Measurements from ENCODE around the gene ITM2C.
A peak's percentile ranks its signal among the peaks of the same experiment; 100 is the strongest.

The ITM2C gene

GRCh38 chr2:230863442-230864121, 1.2 kb upstream of the ITM2C start:
- H3K9me3 ChIP-seq (ENCODE audit: low read depth, low read length): no peaks in the 10 kb centered on the region
- TF ChIP-seq EZH2 (IDR thresholded peaks at IDR 0.05) (no peak), POLR2AphosphoS5 (IDR thresholded peaks at IDR 0.05; ENCODE audit: borderline replicate concordance, low read depth, low read length) (no peak), FOXP2 (optimal IDR thresholded peaks at IDR 0.05; ENCODE audit: control extremely low read depth, extremely low read length, insufficient read depth) (no peak)
- H3K4me3 ChIP-seq: no peak overlapping the region
- DNase-seq (ENCODE audit: low read depth, low spot score): no peak
- H3K36me3 ChIP-seq (ENCODE audit: insufficient read depth, low read length): no peaks in the 10 kb centered on the region
- no peak overlapping the region for H3K9ac ChIP-seq (ENCODE audit: insufficient read length)
- H3K27ac ChIP-seq: no peak overlapping the region

DNA sequence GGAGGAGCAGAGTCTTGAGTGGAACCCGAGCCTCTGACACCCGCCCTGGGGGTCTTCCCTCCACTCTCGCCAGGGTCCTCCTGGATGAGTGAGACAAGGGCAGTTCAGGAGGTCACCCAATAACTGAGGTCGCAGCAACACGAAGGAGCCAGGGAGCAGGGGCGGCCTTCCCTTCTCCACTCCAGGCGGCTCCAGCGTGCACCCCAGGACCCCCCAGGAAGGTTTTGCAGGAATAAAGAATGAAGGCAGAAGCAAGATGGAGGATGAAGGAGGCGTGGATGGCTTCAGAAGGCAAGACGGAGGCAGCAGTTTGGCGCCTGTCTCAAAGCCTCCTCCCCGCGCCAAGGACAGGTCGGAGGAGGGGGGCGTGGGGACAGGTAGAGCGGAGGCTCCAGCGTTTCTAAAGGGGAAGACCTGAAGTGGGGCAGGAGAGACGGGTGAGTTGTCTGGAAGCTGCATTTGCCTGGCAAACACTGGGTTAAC, 579 bp upstream of the ITM2C start:
- TF ChIP-seq EZH2 (IDR thresholded peaks at IDR 0.05) (no peak), FOXP2 (optimal IDR thresholded peaks at IDR 0.05; ENCODE audit: control extremely low read depth, extremely low read length, insufficient read depth) (no peak), POLR2AphosphoS5 (IDR thresholded peaks at IDR 0.05; ENCODE audit: borderline replicate concordance, low read depth, low read length) (no peak)
- Histone ChIP-seq H3K9me3 (ENCODE audit: low read depth, low read length) (no peaks in the 10 kb centered on the region), H3K4me3 (peak overlapping the region; percentile 99), H3K9ac (ENCODE audit: insufficient read length) (no peak overlapping the region), H3K36me3 (ENCODE audit: insufficient read depth, low read length) (no peaks in the 10 kb centered on the region), H3K27ac (no peak overlapping the region)
- no peak for DNase-seq (ENCODE audit: low read depth, low spot score)

DNA sequence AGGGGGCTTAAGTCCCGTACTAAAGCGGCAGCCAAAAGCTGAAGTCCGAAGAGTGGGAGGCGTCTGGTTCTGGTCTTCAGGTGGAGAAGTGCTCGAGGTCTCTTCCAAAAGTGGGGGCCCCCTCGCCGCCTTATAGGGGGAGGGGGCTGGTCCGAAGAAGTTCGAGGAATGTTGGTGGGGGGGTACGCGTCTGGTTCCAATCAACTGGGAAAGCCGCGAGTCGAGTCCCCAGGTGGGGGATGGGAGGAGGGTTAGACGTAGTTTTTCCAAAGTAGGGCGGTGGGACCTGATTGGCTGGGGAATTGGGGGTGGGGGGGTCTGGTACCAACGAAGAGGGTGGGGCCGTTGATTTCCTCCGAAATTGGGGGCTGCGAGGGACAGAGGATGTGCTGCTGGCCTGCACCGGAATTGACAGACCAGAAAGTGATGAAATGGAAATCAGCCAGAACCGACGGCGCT, 594 bp downstream of the ITM2C start:
- Histone ChIP-seq H3K36me3 (ENCODE audit: insufficient read depth, low read length) (no peaks in the 10 kb centered on the region), H3K4me3 (peak overlapping the region; percentile 99), H3K9ac (ENCODE audit: insufficient read length) (peak overlapping the region; percentile 84), H3K9me3 (ENCODE audit: low read depth, low read length) (no peaks in the 10 kb centered on the region), H3K27ac (peak overlapping the region; percentile 85)
- DNase-seq (ENCODE audit: low read depth, low spot score): no peak
- TF ChIP-seq POLR2AphosphoS5 (IDR thresholded peaks at IDR 0.05; ENCODE audit: borderline replicate concordance, low read depth, low read length) (no peak), FOXP2 (optimal IDR thresholded peaks at IDR 0.05; ENCODE audit: control extremely low read depth, extremely low read length, insufficient read depth) (no peak), EZH2 (IDR thresholded peaks at IDR 0.05) (no peak)

DNA sequence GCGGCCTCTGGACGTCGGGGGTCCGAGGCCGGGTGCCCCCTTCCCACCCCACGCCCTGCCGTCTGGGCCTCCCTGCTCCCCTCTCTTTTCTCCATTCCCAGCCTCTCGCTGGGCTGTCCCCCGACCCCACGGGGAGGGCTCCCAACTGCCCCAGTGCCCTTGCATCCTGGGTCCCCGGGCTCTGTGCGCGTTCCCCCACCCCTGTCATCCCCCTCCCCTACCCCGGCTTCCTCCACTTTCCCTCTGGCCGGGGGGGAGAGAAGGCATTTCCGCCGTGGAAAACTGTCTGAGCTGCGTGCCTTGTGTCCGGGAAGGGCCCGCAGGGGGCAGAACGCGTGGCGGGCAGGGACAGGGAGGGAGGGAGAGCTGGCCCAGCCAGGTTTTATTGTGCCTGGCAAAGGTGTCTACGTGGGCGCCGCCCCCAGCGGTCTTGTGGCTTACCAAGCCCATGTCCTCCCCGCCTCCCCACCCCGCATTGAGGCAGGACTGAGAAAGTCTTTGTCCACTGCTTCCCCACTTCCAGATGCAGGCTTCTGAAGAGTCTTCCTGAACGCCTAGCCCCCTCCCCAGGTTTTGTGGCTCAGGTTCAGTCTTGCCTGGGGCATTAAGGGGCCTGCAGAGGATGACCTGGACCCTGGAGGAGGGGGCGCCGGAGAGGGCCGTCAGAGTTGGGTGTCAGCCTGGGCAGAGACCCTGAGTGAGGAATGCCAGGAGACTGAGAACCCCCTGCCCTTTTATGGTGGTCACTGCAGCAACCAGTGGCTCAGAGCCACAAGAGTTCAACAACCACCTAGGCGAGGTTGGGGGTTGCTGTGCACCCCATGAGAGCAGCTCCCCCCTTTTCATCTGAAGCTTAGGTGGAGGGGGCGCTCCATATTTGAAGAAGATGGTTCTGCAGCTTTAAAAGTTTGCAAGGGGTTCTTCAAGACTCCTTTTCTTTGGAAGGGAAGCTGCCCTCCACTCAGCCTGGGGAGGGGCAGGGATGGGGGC, 1.3 kb downstream of the ITM2C start:
- Histone ChIP-seq H3K36me3 (ENCODE audit: insufficient read depth, low read length) (no peaks in the 10 kb centered on the region), H3K9me3 (ENCODE audit: low read depth, low read length) (no peaks in the 10 kb centered on the region), H3K9ac (ENCODE audit: insufficient read length) (peak overlapping the region; percentile 84), H3K4me3 (peak overlapping the region; percentile 99), H3K27ac (peak overlapping the region; percentile 85)
- no peak for DNase-seq (ENCODE audit: low read depth, low spot score)
- TF ChIP-seq EZH2 (IDR thresholded peaks at IDR 0.05) (no peak), FOXP2 (optimal IDR thresholded peaks at IDR 0.05; ENCODE audit: control extremely low read depth, extremely low read length, insufficient read depth) (no peak), POLR2AphosphoS5 (IDR thresholded peaks at IDR 0.05; ENCODE audit: borderline replicate concordance, low read depth, low read length) (no peak)

DNA sequence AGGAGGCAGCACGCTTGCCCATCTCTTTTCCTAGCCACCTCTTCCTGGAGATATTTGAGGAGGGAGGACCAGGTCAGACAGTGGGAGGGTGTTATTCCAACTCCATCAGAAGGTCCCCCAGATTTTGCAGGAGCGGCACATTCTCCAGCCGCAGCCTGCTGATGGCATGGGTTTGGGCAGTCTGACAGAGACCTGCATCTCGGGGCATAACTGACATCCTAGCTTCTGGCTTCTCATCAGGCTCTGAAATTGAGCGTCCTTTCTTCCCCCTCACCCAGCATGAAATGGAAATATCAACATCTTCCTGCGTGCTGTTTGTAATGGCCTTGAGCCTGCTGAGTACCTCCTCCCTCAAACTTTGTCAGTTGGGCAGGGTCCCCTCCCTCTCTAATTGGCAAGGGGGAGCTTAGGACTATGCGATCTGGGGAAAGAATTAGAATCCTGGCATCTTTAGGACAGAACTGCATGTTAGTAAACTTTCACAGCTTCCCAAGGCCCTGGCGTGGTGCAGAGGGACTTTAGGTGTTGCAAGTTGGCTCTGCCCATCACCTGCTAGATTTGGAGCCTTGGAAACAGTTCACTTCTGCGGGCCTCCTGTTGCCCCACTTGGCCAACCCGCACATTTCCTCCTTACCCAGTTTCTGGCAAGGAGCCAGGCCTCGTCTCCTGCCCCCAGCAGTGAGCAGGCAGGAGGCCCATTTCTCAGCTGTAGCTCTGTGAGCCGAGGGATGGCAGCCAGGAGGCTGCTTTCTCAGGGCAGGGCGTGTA, 2.2 kb downstream of the ITM2C start:
- H3K36me3 ChIP-seq (ENCODE audit: insufficient read depth, low read length): no peaks in the 10 kb centered on the region; the same call in 1 of the 2 replicates
- no peaks in the 10 kb centered on the region for H3K9me3 ChIP-seq (ENCODE audit: low read depth, low read length)
- H3K27ac ChIP-seq: peak overlapping the region; percentile 85
- no peak overlapping the region for H3K9ac ChIP-seq (ENCODE audit: insufficient read length)
- no peak for DNase-seq (ENCODE audit: low read depth, low spot score)
- H3K4me3 ChIP-seq: peak overlapping the region; percentile 99
- TF ChIP-seq POLR2AphosphoS5 (IDR thresholded peaks at IDR 0.05; ENCODE audit: borderline replicate concordance, low read depth, low read length) (peak; percentile 77), FOXP2 (optimal IDR thresholded peaks at IDR 0.05; ENCODE audit: control extremely low read depth, extremely low read length, insufficient read depth) (no peak), EZH2 (IDR thresholded peaks at IDR 0.05) (no peak)

DNA sequence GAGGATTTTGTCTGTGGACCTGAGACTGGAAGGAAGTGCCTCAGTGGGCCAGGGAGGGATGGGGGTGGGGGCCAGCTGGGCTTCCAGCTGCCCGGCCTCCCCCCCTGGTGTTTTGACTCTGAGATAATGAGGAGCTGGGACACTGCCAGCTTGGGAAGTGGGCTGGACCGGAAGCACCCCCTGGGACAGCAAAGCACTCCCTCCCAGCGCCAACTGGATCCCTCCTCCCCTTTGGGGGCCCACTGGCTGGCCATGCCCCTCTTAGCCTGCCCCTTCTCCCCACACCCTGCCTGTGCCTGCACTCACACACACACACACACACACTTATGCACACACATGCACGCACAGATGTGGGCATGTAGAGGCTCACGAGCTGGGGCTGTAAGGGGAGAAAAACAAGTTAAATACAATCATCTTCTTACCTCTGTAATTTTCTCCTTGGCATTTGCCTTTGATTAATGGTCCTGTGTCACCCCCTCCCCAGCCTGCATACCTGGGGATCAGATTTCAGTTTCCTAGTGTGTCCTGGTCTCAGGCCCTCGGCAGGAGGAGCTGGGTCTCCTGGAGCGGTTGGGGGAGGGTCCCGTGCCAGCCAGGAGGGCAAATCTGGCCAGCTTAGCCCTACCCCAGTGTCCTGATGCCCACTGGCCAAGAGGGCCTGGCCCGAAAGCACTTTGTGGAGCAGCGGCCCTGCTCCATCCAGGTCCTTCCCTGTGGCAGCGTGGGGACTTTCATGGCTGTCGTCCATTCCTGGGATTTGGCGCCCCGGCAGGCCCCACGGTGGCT, 3.6 kb downstream of the ITM2C start:
- H3K27ac ChIP-seq: peak overlapping the region; percentile 85
- peaks cover 9% of the 10 kb centered on the region; the same call in 1 of the 2 replicates for H3K36me3 ChIP-seq (ENCODE audit: insufficient read depth, low read length)
- TF ChIP-seq FOXP2 (optimal IDR thresholded peaks at IDR 0.05; ENCODE audit: control extremely low read depth, extremely low read length, insufficient read depth) (peak; percentile 74), EZH2 (IDR thresholded peaks at IDR 0.05) (no peak), POLR2AphosphoS5 (IDR thresholded peaks at IDR 0.05; ENCODE audit: borderline replicate concordance, low read depth, low read length) (peak; percentile 84)
- H3K9ac ChIP-seq (ENCODE audit: insufficient read length): peak overlapping the region; percentile 37
- H3K4me3 ChIP-seq: peak overlapping the region; percentile 75
- no peaks in the 10 kb centered on the region for H3K9me3 ChIP-seq (ENCODE audit: low read depth, low read length)
- peak; percentile 83 for DNase-seq (ENCODE audit: low read depth, low spot score)

Measured in SK-N-MC (cell line).